ENCODE results near the gene GAL3ST3.

- no peak for TF ChIP-seq CTCF (IDR thresholded peaks at IDR 0.05)
- TF ChIP-seq POLR2A (IDR thresholded peaks at IDR 0.05), result no peak
Observed at GRCh38 chr11:66026017-66026529, 22.9 kb downstream of the GAL3ST3 start, which contains the start of gene CATSPER1.

All from heart left ventricle (tissue), 13 donors.